Astrocyte of the hippocampus (primary cell): ENCODE results near the gene CREB3L2.
A peak's percentile ranks its signal among the peaks of the same experiment; 100 is the strongest.
"Not testable (repeated sequence)": the region's sequence is repeated elsewhere in the genome, so short reads cannot be mapped to it uniquely, and the experiment has no call there.

ENCODE experiments used
- DNase-seq: peaks from one replicate; pipeline ENCODE4 v3.0.0; 2011; ENCODE audit warnings: low read depth, low spot score

Gene CREB3L2

DNA sequence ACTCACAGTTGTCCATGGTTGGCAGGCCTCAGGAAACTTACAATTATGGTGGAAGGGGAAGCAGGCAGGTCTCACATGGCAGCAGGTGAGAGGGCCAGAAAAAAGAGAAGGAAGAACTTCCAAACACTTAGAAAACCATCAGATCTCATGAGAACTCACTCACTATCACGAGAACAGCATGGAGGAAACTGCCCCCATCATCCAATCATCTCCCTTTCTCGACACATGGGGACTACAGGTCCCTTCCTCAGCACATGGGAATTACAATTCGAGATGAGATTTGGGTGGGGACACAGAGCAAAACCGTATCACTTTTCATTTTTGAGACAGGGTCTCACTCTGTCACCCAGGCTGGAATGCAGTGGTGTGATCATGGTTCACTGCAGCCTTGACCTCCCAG, 12.3 kb upstream of the CREB3L2 start:
- DNase-seq = not testable (repeated sequence)

GRCh38 chr7:138009350-138009653, 7.4 kb upstream of the CREB3L2 start:
- DNase-seq = no peak

GRCh38 chr7:138008588-138009349, 6.9 kb upstream of the CREB3L2 start:
- peak; percentile 73 for DNase-seq

DNA sequence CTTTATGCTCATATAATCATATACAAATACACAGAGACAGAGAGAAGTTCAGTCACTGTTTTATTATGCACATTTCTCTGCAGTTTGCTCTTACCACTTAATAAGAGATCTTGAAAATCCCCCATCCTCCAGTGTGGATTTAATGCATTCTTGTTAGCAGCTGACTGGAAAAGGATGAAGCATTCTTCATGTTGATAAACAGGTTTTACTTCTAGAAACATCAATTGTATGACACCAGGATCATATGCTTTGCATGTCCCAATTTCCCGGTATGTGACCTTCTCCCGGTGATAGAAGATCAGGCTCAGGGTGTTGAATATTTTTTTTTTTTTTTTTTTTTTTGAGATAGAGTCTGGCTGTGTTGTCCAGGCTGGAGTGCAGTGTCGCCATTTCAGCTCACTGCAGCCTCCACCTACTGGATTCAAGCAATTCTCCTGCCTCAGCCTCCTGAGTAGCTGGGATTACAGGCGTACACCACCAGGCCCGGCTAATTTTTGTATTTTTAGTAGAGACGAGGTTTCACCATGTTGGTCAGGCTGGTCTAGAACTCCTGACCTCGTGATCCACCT, 6.2 kb upstream of the CREB3L2 start:
- DNase-seq = no peak

- no peak for DNase-seq
Observed at GRCh38 chr7:138006106-138006505, 4.2 kb upstream of the CREB3L2 start.

DNA sequence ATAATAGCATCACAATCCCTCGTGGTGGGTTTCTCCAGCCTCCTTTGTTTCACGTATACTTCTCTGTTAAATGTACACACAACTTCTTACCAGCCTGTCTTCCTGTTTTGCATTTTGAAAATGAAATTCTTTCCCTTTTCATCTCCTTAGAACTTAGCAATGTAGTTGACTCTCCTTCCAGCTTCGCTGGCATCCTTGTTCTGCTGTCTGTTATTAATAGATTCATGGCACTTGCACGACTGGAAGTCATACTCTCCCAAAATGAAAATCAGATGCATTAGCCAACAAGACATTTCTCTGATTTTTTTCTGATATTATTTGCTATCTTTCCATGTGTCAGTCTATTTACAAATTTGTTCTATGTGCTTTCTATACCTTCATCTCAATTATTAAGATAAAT, 3.0 kb upstream of the CREB3L2 start:
- no peak for DNase-seq

DNA sequence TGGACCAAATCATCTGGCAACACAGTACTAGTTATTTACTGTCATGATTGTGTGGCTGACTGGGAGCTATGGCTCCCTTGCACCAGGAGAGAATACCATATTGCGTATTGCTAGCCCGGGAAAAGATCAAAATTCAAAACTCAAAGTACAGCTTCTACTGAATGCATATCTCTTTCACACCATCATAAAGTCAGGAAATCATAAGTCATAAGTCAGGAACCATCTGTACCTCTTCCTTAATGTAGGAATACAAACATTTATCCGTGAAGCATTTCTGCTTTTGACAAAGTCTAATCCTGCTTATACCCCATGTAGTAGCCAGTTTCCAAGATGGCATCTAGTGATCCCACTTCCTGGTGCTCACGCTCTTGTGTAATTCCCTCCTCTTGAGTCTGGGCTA, 2.2 kb upstream of the CREB3L2 start:
- no peak for DNase-seq

- DNase-seq = no peak
Observed at GRCh38 chr7:138002828-138003189, 923 bp upstream of the CREB3L2 start.

DNA sequence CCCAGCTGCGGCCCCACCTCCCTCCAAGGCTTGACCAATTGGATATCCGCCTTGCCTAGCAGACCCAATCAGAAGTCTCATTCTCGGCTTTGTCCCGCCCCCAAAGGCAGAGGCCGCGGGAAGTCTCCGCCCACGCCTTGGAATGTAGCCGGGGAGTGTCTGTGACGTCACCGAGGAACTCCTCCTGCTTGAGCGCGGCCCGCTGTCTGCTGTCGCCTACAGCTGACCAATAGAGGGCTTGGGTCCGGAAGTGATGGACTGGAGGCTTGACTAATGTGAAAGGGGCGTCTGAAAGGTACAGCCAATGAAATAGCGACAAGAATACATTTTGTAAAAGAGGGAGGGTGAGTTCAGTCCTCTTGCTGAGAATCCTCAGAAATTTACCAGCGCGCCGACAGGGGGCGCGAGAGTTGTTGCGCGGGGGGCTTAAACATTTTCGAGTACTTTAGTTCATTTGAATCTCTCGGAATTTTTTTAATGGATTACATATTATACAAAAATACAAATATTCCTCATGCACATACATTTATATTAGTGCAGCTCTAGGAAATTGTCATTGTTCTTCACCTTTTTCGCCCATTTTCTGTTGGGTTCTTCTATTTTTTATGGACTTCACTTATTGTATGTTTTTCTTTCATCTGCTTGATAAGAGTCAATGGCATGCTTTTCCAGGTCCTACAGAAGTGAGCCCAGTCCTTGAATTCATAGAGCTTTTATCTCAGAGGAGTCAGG, 376 bp upstream of the CREB3L2 start:
- DNase-seq = peak; percentile 100

GRCh38 chr7:138000081-138000701, 1.7 kb downstream of the CREB3L2 start:
- DNase-seq = peak; percentile 87

GRCh38 chr7:137999496-138000080, 2.3 kb downstream of the CREB3L2 start:
- DNase-seq = no peak

- DNase-seq = no peak
Observed at GRCh38 chr7:137998250-137998649, 3.6 kb downstream of the CREB3L2 start.

GRCh38 chr7:137996871-137997270, 5.0 kb downstream of the CREB3L2 start:
- no peak for DNase-seq

DNA sequence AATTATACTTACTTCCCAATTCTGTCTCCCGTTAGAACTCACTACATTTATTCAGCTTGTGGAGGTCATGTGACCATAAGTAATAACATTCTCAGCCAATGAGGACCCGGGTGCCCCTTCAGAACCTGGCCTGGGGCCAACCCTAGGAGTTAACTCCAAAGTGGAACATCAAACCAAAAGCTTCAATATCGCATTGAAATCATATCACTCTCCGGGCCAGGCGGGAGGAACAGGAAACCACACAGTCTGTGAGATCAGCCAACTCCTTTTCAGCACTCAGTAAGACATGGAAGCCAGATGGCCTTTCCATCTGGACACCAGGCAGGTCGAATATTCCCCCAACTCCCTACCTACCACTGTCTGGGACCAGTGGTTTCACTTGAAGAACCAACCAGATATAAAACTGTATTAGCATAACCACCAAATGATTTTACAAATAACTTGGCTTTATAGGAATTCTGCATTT, 5.5 kb downstream of the CREB3L2 start:
- DNase-seq = no peak

DNA sequence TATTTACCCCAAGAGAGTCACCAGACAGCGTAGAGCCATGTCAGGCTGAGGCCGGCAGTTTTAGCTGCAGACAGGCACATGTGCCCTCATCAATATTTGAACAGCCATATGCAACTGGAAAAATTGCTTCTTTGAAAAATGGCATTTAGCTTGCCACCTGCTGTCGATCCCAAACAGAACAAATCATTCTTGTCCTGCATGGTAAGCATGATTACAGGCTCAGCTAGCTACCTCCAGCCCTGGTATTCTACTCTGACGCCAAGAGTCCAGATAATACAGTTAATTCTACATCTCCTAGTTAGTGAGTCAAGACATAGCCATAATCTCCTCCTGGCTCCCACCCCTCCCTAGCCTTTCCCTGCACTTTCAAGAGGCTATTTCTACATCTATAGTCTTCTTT, 7.7 kb downstream of the CREB3L2 start:
- DNase-seq = no peak

DNA sequence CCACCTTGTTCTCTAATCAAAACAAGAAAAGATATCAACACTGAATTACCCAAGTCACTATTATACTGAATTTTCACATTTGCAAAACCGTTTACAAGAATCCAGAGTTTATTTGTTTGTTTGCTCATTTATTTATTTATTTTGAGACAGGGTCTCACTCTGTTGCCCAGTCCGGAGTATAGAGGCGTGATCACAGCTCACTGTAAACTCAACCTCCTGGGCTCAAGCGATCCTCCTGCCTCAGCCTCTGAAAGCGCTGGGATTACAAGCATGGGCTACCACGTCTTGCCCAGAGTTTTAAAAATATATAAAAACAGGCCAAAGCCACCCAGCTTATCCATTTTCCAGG, 8.5 kb downstream of the CREB3L2 start:
- DNase-seq = no peak

DNA sequence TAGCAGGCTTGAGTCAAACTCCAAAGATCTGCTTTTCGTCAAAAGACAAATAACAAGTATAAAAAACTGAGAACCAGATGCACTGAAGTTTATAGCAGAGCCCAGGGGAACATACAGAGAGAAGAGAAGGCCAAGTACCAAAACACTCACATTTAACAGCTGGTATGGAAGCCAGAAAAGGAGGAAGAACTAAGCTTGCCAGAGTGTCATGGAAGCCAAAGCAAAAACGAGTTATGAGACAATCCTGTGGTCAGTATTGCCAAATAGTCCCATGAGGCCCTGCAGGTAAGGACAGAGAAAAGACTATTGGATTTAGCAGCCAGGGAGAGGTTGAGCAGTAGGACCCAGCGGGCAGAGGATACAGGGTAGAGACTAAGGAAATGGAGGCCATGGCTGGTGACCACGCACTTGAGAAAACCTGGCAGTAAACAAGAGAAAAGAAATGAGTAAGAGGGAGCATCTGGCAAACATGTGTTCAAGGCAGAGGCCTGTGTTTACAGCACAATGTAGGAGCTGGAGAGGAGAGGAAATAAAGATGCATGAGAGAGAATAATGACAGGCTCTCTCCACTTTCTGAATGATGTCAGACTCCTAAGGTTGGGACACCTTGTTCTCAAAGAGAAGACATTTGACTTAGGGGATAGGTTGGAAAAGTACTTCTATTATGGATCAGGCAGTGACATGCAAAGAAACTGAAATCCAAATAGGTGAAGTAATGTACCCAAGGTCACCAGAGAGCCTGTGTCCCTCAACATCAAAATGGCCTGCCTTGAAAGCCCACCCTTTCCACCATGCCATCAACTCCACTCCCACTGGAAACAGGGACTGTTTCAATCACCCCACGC, 9.1 kb downstream of the CREB3L2 start:
- peak; percentile 55 for DNase-seq

DNA sequence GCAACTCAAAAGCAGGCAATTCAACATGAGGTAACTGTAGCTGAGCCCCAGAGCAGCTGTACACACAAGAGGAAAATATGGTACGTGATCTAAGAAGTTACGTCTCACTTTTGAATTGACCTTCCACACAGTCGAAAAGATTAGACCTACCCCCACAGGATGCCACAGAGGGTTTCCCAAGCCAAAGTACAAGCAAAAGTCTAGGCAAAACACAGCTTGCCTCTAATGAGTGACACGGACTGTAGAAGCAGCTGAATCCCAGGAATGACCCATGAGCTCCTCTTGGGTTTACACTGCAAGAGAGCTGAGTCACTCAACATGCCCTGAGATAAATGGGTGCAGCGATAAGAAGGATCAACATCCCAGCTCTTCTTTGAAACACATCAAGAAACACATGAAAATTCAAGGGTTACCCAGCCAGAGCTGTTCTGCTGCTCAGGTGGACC, 9.8 kb downstream of the CREB3L2 start:
- DNase-seq = peak; percentile 54

DNA sequence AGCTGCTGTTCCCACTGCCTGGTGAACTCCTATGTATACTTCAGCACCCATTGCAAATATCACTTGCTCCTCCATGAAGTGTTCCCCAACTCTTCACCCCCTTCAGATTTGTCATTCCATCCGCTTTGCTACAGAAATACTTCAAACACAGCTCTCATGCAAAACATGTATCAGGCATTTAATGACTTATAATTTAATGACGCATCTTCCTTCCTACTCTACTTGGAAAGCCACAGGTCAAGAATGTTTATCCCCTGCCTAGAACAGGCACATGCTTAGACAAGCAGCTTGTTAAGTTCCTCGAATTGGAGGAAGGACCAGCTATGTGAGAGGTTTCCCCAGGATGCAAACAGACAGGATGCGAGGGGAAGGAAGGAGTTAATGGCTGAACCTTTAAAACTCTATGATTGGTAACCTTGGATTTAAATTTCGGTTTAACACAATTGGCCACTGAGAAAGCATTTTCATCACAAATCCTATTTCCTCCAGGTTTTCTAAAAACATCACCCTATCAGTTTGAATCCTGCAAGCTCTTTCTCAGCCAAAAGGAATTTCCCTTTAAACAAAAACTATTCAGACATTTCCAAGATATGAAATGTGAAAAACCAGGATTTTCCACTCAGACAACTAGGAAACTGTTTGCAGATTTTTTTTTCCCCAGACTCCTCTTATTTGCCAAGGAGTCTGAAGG, 11.5 kb downstream of the CREB3L2 start:
- peak; percentile 62 for DNase-seq

GRCh38 chr7:137989590-137989989, 12.3 kb downstream of the CREB3L2 start:
- no peak for DNase-seq

GRCh38 chr7:137989094-137989493, 12.8 kb downstream of the CREB3L2 start:
- no peak for DNase-seq
